ENCODE results near the gene EIF4G3. TPM values are rescaled to one million over a fixed set of nuclear protein-coding genes. Genes with fewer than 3 reads are reported as not detected.

The EIF4G3 gene
- total RNA-seq, 4 donors from 2014 or later: 82.1 to 143 (median 101) TPM

GRCh38 chr1:20899154-20899972 lies 277.3 kb downstream of the EIF4G3 start:
- Histone ChIP-seq H3K27ac (no peak overlapping the region), H3K4me3 (no peak overlapping the region), H3K4me1 (peaks cover 0 to 12% (median 5%) of the 10 kb centered on the region in 4 donors), H3K9me3 (no peaks in the 10 kb centered on the region), H3K36me3 (no peaks in the 10 kb centered on the region), H3K27me3 (no peaks in the 10 kb centered on the region)
- TF ChIP-seq POLR2AphosphoS5 (IDR thresholded peaks at IDR 0.05) (no peak), EP300 (IDR thresholded peaks at IDR 0.05; ENCODE audit: low read depth) (no peak), POLR2A (IDR thresholded peaks at IDR 0.05) (no peak), CTCF (IDR thresholded peaks at IDR 0.05) (no peak)
- intact Hi-C loops (cut with DNase I; ENCODE audit: low total_unique reads) (no loop called here), in situ Hi-C loops (cut with MboI; ENCODE audit: low pct_ligation_motif_present in 1 of 4, low pct_unique_long_range_greater_than_20kb in 1 of 4, low sequenced_read_pairs in 3 of 4) (no loop called here)
- 68 to 88% methylated on average over 5 of the region's 5 CpGs for WGBS, 2 donors (ENCODE audit: low coverage in 1 of 2)
- DNase-seq: no peak

- in situ Hi-C loops (cut with MboI; ENCODE audit: low pct_ligation_motif_present in 1 of 4, low pct_unique_long_range_greater_than_20kb in 1 of 4, low sequenced_read_pairs in 3 of 4): no loop called here
- no peak for DNase-seq
- Histone ChIP-seq H3K4me1 (peaks cover 0 to 12% (median 5%) of the 10 kb centered on the region in 4 donors), H3K36me3 (peaks cover 0 to 17% (median 8%) of the 10 kb centered on the region in 4 donors), H3K9me3 (no peaks in the 10 kb centered on the region), H3K27ac (no peak overlapping the region), H3K27me3 (no peaks in the 10 kb centered on the region), H3K4me3 (no peak overlapping the region)
- WGBS, 2 donors (ENCODE audit: low coverage in 1 of 2): 49 to 56% methylated on average over 1 of the region's 1 CpG
- no peak for TF ChIP-seq POLR2A (IDR thresholded peaks at IDR 0.05)
- no peak for TF ChIP-seq POLR2AphosphoS5 (IDR thresholded peaks at IDR 0.05)
- no peak for TF ChIP-seq CTCF (IDR thresholded peaks at IDR 0.05)
- TF ChIP-seq EP300 (IDR thresholded peaks at IDR 0.05; ENCODE audit: low read depth): no peak
- intact Hi-C loops (cut with DNase I; ENCODE audit: low total_unique reads): no loop called here
These were observed 279.9 kb downstream of the EIF4G3 start for GRCh38 chr1:20896826-20897225.

- peaks cover 0 to 12% (median 5%) of the 10 kb centered on the region in 4 donors for H3K4me1 ChIP-seq
- in situ Hi-C loops (cut with MboI; ENCODE audit: low pct_ligation_motif_present in 1 of 4, low pct_unique_long_range_greater_than_20kb in 1 of 4, low sequenced_read_pairs in 3 of 4) (no loop called here), intact Hi-C loops (cut with DNase I; ENCODE audit: low total_unique reads) (no loop called here)
- TF ChIP-seq POLR2A (IDR thresholded peaks at IDR 0.05): no peak
- no peak for TF ChIP-seq EP300 (IDR thresholded peaks at IDR 0.05; ENCODE audit: low read depth)
- TF ChIP-seq POLR2AphosphoS5 (IDR thresholded peaks at IDR 0.05): no peak
- no peaks in the 10 kb centered on the region for H3K27me3 ChIP-seq
- WGBS, 2 donors (ENCODE audit: low coverage in 1 of 2): 71 to 95% methylated on average over 1 of the region's 1 CpG
- no peak overlapping the region for H3K27ac ChIP-seq
- no peak overlapping the region for H3K4me3 ChIP-seq
- peaks cover 0 to 27% (median 8%) of the 10 kb centered on the region in 4 donors for H3K36me3 ChIP-seq
- H3K9me3 ChIP-seq: no peaks in the 10 kb centered on the region
- no peak for DNase-seq
These were observed 282.8 kb downstream of the EIF4G3 start for GRCh38 chr1:20893931-20894330.

- in situ Hi-C loops (cut with MboI; ENCODE audit: low pct_ligation_motif_present in 1 of 4, low pct_unique_long_range_greater_than_20kb in 1 of 4, low sequenced_read_pairs in 3 of 4): no loop called here
- H3K9me3 ChIP-seq: no peaks in the 10 kb centered on the region
These were observed 285.6 kb downstream of the EIF4G3 start for GRCh38 chr1:20891091-20891490.

More at GRCh38 chr1:20891091-20891490, 285.6 kb downstream of the EIF4G3 start:
- intact Hi-C loops (cut with DNase I; ENCODE audit: low total_unique reads): no loop called here
- Histone ChIP-seq H3K4me1 (no peaks in the 10 kb centered on the region), H3K36me3 (peaks cover 0 to 29% (median 8%) of the 10 kb centered on the region in 4 donors), H3K27ac (no peak overlapping the region), H3K4me3 (no peak overlapping the region), H3K27me3 (no peaks in the 10 kb centered on the region)
- TF ChIP-seq POLR2AphosphoS5 (IDR thresholded peaks at IDR 0.05) (no peak), EP300 (IDR thresholded peaks at IDR 0.05; ENCODE audit: low read depth) (no peak), CTCF (IDR thresholded peaks at IDR 0.05) (no peak), POLR2A (IDR thresholded peaks at IDR 0.05) (no peak)
- DNase-seq: no peak
- WGBS, 2 donors (ENCODE audit: low coverage in 1 of 2): 95 to 100% methylated on average over 1 of the region's 1 CpG

Measured in transverse colon (tissue), 4 donors.